ENCODE data around the gene RASA3.
"Not testable (repeated sequence)": the region's sequence is repeated elsewhere in the genome, so short reads cannot be mapped to it uniquely, and the experiment has no call there.

RASA3 gene

GRCh38 chr13:114112826-114113322, 19.5 kb downstream of the RASA3 start:
- DNase-seq (ENCODE audit: low read depth in 2 of 2): no peak

GRCh38 chr13:114112231-114112825, 20.1 kb downstream of the RASA3 start:
- no peak for DNase-seq (ENCODE audit: low read depth in 2 of 2)

DNA sequence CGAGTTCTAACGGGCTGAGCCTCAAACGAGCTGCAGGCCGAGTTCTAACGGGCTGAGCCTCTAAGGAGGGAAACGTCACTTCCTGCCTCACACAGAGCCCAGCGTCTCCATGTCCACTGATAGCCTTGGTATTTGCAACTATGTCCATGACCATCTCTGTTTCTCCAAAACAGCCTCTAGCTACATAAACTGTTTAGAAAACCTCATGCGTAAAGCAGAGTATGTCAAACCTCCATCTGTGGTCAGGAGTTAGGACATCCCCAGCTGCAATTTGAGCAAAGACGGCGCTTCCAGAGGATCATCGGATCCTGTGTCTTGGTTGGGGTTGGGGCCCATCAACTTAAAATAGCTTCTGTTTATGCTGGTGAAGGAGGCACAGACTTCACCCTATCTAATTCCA, 20.8 kb downstream of the RASA3 start:
- no peak for DNase-seq (ENCODE audit: low read depth in 2 of 2)

GRCh38 chr13:114110830-114111189, 21.6 kb downstream of the RASA3 start:
- not testable (repeated sequence) for DNase-seq (ENCODE audit: low read depth in 2 of 2)

- peak; percentile 45 for DNase-seq (ENCODE audit: low read depth in 2 of 2)
Observed at GRCh38 chr13:114110091-114110829, 22.2 kb downstream of the RASA3 start.

DNA sequence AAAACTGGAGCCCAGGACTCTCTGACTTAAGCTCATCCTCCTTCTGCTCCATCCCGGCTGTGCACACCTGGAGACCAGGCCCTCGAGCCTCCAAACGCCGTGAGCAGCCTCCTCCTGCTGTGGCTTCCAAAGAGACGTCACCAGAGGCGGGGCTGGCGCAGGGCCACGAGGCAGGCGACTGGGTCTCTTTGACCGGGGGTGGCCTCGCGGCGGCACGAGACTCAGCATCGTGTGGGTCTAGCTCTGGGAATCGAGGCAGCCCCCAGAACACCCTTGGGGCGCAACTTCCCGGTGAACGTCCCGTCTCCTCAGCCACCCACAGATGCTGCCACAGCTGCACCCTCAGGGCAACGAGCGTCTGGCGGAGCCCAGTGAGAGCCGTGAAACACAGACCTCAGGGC, 22.8 kb downstream of the RASA3 start:
- no peak for DNase-seq (ENCODE audit: low read depth in 2 of 2)

GRCh38 chr13:114108894-114109293, 23.5 kb downstream of the RASA3 start:
- DNase-seq (ENCODE audit: low read depth in 2 of 2): no peak

GRCh38 chr13:114108141-114108761, 24.2 kb downstream of the RASA3 start:
- DNase-seq (ENCODE audit: low read depth in 2 of 2): no peak

- no peak for DNase-seq (ENCODE audit: low read depth in 2 of 2)
Observed at GRCh38 chr13:114107686-114108081, 24.7 kb downstream of the RASA3 start.

DNA sequence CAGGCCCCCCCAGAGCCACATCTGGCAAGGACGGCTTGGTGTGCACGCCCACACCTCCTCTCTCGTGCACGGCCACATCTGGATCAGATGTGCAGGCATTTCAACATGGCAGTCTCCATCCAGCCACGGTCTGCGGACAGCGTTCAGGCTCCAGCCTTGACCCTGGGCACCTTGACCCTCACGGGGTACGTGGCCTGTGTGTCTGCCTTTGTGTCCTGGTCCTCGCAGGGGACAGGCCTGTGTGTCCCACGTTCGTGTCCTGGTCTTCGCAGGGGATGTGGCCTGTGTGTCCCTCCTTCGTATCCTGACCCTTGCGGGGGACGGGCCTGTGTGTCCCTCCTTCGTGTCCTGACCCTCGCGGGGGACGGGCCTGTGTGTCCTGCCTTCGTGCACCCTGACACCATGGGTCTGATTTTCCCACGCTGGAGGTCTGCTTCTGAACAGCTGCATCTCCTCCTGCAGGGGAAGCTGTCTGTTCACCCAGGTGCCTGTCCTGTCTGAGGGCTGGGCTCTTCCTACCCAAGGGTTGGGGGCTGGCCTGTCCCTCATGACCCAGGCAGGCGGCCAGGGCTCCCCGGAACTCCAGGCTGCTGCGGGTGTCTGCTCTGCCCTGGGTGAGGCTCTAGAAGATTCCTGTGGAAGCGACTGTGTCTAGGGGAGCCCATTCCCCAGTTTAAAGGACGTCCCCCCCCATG, 25.3 kb downstream of the RASA3 start:
- no peak for DNase-seq (ENCODE audit: low read depth in 2 of 2)

DNA sequence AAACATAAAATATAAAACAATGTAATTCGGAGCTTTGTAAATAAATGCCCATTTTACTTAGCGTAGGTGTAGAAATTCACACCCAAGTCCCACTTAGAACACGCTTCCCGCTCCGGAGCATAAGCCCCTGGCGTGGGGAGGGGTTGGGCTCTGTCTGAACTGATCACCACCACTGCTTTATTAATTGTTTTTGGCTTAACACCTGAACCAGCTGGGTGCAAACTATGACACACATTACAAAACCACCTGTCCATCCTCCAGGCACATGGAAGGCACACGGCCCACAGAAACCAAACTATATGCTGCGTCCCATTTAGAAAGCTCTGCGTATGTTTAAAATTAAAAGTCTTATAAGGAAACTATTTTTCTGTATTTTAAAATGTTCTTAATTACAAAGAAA, 25.9 kb downstream of the RASA3 start:
- DNase-seq (ENCODE audit: low read depth in 2 of 2): no peak

DNA sequence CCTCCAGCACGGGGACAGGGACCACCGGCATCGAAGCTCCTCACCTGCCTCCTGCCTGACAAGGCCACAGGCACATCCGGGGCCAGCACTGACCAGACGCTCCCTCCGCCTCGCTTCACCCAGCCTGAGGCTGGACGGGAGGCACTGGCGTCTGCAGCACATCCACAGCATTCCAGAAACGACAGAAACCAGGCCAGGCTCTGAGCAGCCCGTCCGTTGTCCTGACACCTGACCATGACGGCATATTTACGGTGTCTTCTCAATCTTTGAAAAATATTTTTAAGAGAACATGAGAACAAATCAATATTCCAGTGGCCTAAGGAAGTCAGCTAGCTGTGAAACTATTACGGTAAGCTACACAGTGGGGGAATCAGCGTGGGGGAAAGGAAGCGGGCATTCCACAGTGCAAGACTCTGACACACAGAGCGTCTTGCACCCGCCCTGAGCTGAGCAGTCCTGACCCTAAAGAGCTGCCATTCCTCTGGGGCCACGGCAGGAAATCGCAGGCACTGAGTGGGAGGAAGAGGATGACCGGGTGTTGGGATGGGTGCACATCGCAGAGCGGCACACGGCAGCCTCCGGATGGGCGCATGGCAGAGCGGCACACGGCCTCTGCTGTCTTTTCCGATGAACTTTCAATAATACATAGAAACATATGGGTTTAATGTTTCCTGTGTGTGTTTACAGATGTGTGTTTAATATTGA, 26.8 kb downstream of the RASA3 start:
- no peak for DNase-seq (ENCODE audit: low read depth in 2 of 2)

- DNase-seq (ENCODE audit: low read depth in 2 of 2): no peak
Observed at GRCh38 chr13:114104655-114105520, 27.5 kb downstream of the RASA3 start.

DNA sequence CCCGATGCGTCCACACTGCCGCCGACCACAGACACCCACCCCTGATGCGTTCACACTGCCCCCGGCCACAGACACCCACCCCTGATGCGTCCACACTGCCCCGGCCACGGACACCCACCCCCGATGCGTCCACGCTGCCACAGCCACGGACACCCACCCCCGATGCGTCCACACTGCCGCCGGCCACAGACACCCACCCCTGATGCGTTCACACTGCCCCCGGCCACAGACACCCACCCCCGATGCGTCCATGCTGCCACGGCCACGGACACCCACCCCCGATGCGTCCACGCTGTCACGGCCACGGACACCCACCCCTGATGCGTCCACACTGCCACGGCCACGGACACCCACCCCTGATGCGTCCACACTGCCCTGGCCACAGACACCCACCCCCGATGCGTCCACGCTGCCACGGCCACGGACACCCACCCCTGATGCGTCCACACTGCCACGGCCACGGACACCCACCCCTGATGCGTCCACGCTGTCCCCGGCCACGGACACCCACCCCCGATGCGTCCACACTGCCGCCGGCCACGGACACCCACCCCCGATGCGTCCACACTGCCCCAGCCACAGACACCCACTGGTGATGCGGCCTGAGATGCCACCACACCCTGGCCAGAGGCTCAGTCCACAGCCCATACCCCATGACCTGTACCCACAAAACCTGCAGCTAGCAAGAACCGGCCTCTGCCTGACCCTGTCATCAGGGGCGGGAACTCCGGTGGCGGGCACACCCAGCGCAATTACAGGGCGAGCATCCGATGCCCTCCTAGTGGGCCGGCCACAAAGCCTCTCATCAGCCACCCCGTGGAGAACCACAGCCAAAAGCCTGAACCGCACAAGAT, 28.4 kb downstream of the RASA3 start:
- no peak for DNase-seq (ENCODE audit: low read depth in 2 of 2)

DNA sequence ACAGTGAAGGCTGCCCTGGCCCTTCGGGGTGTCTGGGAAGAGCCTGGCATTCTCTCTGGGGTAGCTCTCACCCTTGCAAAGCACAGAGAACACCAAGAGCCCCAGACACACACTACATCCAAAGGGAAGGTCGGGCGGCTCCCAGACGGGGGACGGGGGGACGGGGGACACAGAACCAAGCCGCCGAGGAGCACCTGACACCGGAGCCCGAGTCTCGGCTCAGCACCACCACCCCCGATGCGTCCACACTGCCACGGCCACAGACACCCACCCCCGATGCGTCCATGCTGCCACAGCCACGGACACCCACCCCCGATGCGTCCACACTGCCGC, 29.2 kb downstream of the RASA3 start:
- not testable (repeated sequence) for DNase-seq (ENCODE audit: low read depth in 2 of 2)

- no peak for DNase-seq (ENCODE audit: low read depth in 2 of 2)
Observed at GRCh38 chr13:114102521-114103288, 29.7 kb downstream of the RASA3 start.

DNA sequence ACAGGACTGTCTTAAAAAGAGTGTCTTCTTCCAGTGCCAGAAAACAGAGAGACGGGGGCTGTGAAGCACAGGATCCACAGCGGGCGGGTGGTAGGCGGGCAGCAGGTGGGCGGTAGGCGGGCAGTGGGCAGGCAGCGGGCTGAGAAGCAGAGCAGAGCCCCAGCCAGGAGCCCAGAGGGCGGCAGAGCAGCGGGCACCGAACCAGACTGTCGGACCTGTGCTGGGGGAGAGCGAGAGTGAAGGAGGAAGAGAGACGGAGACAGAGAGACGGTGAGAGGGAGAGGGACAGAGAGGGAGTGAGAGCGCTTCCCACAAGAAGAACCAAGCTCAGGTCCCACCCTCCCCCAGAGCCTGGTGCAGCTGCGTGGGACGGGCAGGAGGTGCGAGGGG, 30.3 kb downstream of the RASA3 start:
- DNase-seq (ENCODE audit: low read depth in 2 of 2): no peak

GRCh38 chr13:114101358-114102130, 30.9 kb downstream of the RASA3 start:
- DNase-seq (ENCODE audit: low read depth in 2 of 2): no peak
